HepG2 (cell line): Measurements from ENCODE around the gene IL22RA1. TPM values are rescaled to one million over a fixed set of nuclear protein-coding genes. Genes with fewer than 3 reads are reported as not detected.

Experiments used
- EZH2 ChIP-seq: conservative IDR thresholded peaks from 2 replicates; pipeline ENCODE4 v1.6.1; 2012; ENCODE audit warnings: mild to moderate bottlenecking, low read depth, low read length, moderate library complexity
- FOXP1 ChIP-seq, 2 experiments: fragments of 450-650 bp in 1 of 2; IDR thresholded peaks; 2 replicates each; pipeline ENCODE4 v1.6.1; 2017 to 2018; ENCODE audit warnings: antibody characterized with exemption in 1 of 2
- GABPB1 ChIP-seq: IDR thresholded peaks from 2 replicates; pipeline ENCODE4 v1.6.1; 2016; ENCODE audit warnings: mild to moderate bottlenecking, missing genetic modification reagents, moderate library complexity, missing compliant biosample characterization
- GLI4 ChIP-seq: sonication (generic); formaldehyde crosslinking; IDR thresholded peaks from 2 replicates; pipeline ENCODE4 v1.5.1; 2020; ENCODE audit warnings: missing genetic modification reagents, mild to moderate bottlenecking, moderate library complexity, borderline replicate concordance
- HIVEP1 ChIP-seq: sonication (generic); formaldehyde crosslinking; IDR thresholded peaks from 2 replicates; pipeline ENCODE4 v1.4.0; 2020; ENCODE audit warnings: mild to moderate bottlenecking, missing genetic modification reagents
- HNF4A ChIP-seq: sonication (generic); formaldehyde crosslinking; IDR thresholded peaks from 2 replicates; pipeline ENCODE4 v1.4.0; 2020; ENCODE audit warnings: missing genetic modification reagents
- MXD3 ChIP-seq: IDR thresholded peaks from 2 replicates; pipeline ENCODE4 v1.6.1; 2016; ENCODE audit warnings: mild to moderate bottlenecking, missing biosample characterization, missing genetic modification reagents
- RCOR2 ChIP-seq: IDR thresholded peaks from 2 replicates; pipeline ENCODE4 v1.6.1; 2016; ENCODE audit warnings: missing biosample characterization, missing genetic modification reagents
- RFXAP ChIP-seq: sonication (generic); formaldehyde crosslinking; IDR thresholded peaks from 2 replicates; pipeline ENCODE4 v1.4.0; 2020; ENCODE audit warnings: missing genetic modification reagents, borderline replicate concordance
- SP4 ChIP-seq: sonication (generic); formaldehyde crosslinking; IDR thresholded peaks from 2 replicates; pipeline ENCODE4 v1.8.1; 2023; ENCODE audit warnings: mild to moderate bottlenecking, missing genetic modification reagents
- TBP ChIP-seq: sonication (generic); formaldehyde crosslinking; IDR thresholded peaks from 2 replicates; pipeline ENCODE4 v1.5.0; 2020; ENCODE audit warnings: missing genetic modification reagents
- ZBTB14 ChIP-seq: sonication (generic); formaldehyde crosslinking; IDR thresholded peaks from 2 replicates; pipeline ENCODE4 v1.4.0; 2020; ENCODE audit warnings: missing genetic modification reagents
- ZBTB4 ChIP-seq: sonication (generic); formaldehyde crosslinking; IDR thresholded peaks from 2 replicates; pipeline ENCODE4 v1.4.0; 2020; ENCODE audit warnings: missing genetic modification reagents, mild to moderate bottlenecking, borderline replicate concordance
- ZNF318 ChIP-seq: sonication (generic); formaldehyde crosslinking; IDR thresholded peaks from 2 replicates; pipeline ENCODE4 v1.4.0; 2020; ENCODE audit warnings: mild to moderate bottlenecking, missing genetic modification reagents
- ZNF337 ChIP-seq: sonication (generic); formaldehyde crosslinking; IDR thresholded peaks from 2 replicates; pipeline ENCODE4 v1.5.1; 2020; ENCODE audit warnings: missing genetic modification reagents, low read depth, mild to moderate bottlenecking, borderline replicate concordance
- polyA plus RNA-seq, 8 experiments: library from polyadenylated mRNA; depleted of rRNA in 3 of 8; stranded (reverse) in 7 of 8; unstranded in 1 of 8; fragments of >200 nt; fragmentation: Illumina TruSeq in 4 of 8; extraction: Trizol in 4 of 8; gene quantifications; 2 replicates each; pipeline versions ENCODE4 v1.2.1 to v1.2.3, GENCODE V29; 2011 to 2016; ENCODE audit warnings: low read depth in 4 of 8, missing spikeins in 1 of 8, mixed read lengths in 1 of 8; ENCODE audit not compliant: insufficient read depth in 1 of 8
- total RNA-seq, 5 experiments: library from RNA; depleted of rRNA; stranded (reverse); fragments of >200 nt; fragmentation: Illumina TruSeq; extraction: Trizol; gene quantifications; 2 replicates each; pipeline ENCODE4 v1.2.3, GENCODE V29; 2016; ENCODE audit warnings: low read depth in 1 of 5

IL22RA1 gene
- total and polyA plus RNA-seq, 2 of the 13 experiments (the other 11 are each of a cell fraction or from before 2014, with no cell fraction given) = 4.4 to 10.2 TPM

- TF ChIP-seq ZNF318 (CRISPR knock-in tag) (no peak), ZBTB4 (no peak), FOXP1 (IDR thresholded peaks at IDR 0.05) (no peak), FOXP1 (CRISPR knock-in tag; IDR thresholded peaks at IDR 0.05) (no peak), SP4 (CRISPR knock-in tag) (no peak), RFXAP (CRISPR knock-in tag) (no peak), HIVEP1 (CRISPR knock-in tag) (no peak), EZH2 (no peak), MXD3 (CRISPR knock-in tag) (no peak), HNF4A (CRISPR knock-in tag) (peak; percentile 16; the same call in 1 of the 2 replicates), GLI4 (CRISPR knock-in tag) (no peak), GABPB1 (CRISPR knock-in tag) (no peak), RCOR2 (CRISPR knock-in tag) (no peak), ZBTB14 (CRISPR knock-in tag) (no peak), TBP (CRISPR knock-in tag) (no peak), ZNF337 (CRISPR knock-in tag) (no peak)
Measured at GRCh38 chr1:24105368-24106160, 37.4 kb downstream of the IL22RA1 start (continued).
